ENCODE measurements around the gene RNF26.

The RNF26 gene

GRCh38 chr11:119316016-119316728 is 18.2 kb upstream of the RNF26 start:
- no peak for DNase-seq (ENCODE audit: low read depth)

- no peak for DNase-seq (ENCODE audit: low read depth)
Measured at GRCh38 chr11:119316729-119317591, 17.4 kb upstream of the RNF26 start, which contains the start of gene MCAM. Gene MCAM, minus strand, starts transcription at chr11:119317130. Its CDS starts 29 bp downstream, at chr11:119317101.

GRCh38 chr11:119317592-119318239 is 16.6 kb upstream of the RNF26 start:
- DNase-seq (ENCODE audit: low read depth), result no peak

GRCh38 chr11:119318240-119319135 is 15.8 kb upstream of the RNF26 start:
- DNase-seq (ENCODE audit: low read depth), result no peak

- no peak for DNase-seq (ENCODE audit: low read depth)
Measured at GRCh38 chr11:119319136-119319699, 15.1 kb upstream of the RNF26 start.

GRCh38 chr11:119319700-119320239 is 14.6 kb upstream of the RNF26 start:
- DNase-seq (ENCODE audit: low read depth), result no peak

- DNase-seq (ENCODE audit: low read depth), result no peak
Measured at GRCh38 chr11:119320240-119320775, 14.0 kb upstream of the RNF26 start.

- peak; percentile 32 for DNase-seq (ENCODE audit: low read depth)
Measured at GRCh38 chr11:119320776-119321524, 13.4 kb upstream of the RNF26 start.

GRCh38 chr11:119322360-119322739 is 12.0 kb upstream of the RNF26 start:
- DNase-seq (ENCODE audit: low read depth), result no peak

GRCh38 chr11:119322921-119323531 is 11.3 kb upstream of the RNF26 start:
- no peak for DNase-seq (ENCODE audit: low read depth)

- peak; percentile 57 for DNase-seq (ENCODE audit: low read depth)
Measured at GRCh38 chr11:119323532-119324033, 10.7 kb upstream of the RNF26 start.

- no peak for DNase-seq (ENCODE audit: low read depth)
Measured at GRCh38 chr11:119324189-119324588, 10.1 kb upstream of the RNF26 start.

- no peak for DNase-seq (ENCODE audit: low read depth)
Measured at GRCh38 chr11:119329320-119329719, 5.0 kb upstream of the RNF26 start.

GRCh38 chr11:119330237-119330636 is 4.1 kb upstream of the RNF26 start:
- DNase-seq (ENCODE audit: low read depth), result no peak

GRCh38 chr11:119332111-119332765 is 2.1 kb upstream of the RNF26 start:
- DNase-seq (ENCODE audit: low read depth), result no peak

- DNase-seq (ENCODE audit: low read depth), result no peak
Measured at GRCh38 chr11:119335091-119335654, 846 bp downstream of the RNF26 start.

GRCh38 chr11:119335655-119336543 is 1.6 kb downstream of the RNF26 start:
- DNase-seq (ENCODE audit: low read depth), result no peak
